Renal pelvis (tissue), 4 donors: ENCODE data around the gene AKT2. TPM values are rescaled to one million over a fixed set of nuclear protein-coding genes. Genes with fewer than 3 reads are reported as not detected.

ENCODE experiments used
- DNase-seq: peaks from one replicate; pipeline ENCODE4 v3.0.0-alpha.2; 2013
- polyA plus RNA-seq, 3 donors: library from polyadenylated mRNA; unstranded; fragments of 120-200 nt; gene quantifications; one replicate each; pipeline ENCODE4 v1.2.1, GENCODE V29; 2013; ENCODE audit not compliant: insufficient read length in 3 of 3

The AKT2 gene
- polyA plus RNA-seq, 3 donors: 162 to 236 (median 219) TPM

DNA sequence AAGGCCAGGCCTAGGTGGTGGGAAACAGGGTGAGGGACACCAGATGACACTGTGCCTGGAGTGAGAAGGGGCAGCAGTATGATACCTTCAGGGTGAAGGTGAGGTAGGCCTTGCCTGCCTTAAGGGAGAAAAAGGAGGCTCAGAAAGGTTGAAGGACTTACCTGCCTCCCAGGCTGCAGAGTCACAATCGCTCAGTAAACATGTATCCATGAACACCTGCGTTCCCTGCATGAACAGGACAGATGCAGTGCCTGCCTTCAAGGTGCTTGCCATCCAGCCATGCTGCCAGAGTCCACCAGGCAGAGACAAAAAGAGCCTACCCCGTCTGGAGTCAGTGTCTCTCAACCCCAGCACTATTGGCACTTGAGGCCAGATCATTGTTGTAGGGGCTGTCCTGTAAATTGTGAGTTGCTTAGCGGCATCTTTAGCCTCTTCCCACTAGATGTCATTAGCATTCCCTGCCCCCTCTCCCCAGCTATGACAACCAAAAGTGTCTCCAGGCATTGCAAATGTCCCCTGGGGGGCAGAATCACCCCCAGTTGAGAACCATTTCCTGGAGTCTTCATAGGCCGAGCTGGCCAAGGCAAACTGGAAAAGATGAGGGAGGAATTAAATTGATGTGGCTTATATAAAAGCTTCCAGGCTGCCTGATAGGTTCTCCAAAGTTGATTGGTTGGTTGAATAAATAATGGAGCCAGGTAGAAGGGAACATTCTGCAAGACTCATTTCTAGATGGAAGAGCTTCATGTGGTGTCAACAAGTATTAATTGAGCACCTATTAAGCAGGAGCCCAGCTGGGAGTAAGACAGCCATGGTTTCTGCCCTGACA is 92.2 kb downstream of the AKT2 start:
- no peak for DNase-seq

DNA sequence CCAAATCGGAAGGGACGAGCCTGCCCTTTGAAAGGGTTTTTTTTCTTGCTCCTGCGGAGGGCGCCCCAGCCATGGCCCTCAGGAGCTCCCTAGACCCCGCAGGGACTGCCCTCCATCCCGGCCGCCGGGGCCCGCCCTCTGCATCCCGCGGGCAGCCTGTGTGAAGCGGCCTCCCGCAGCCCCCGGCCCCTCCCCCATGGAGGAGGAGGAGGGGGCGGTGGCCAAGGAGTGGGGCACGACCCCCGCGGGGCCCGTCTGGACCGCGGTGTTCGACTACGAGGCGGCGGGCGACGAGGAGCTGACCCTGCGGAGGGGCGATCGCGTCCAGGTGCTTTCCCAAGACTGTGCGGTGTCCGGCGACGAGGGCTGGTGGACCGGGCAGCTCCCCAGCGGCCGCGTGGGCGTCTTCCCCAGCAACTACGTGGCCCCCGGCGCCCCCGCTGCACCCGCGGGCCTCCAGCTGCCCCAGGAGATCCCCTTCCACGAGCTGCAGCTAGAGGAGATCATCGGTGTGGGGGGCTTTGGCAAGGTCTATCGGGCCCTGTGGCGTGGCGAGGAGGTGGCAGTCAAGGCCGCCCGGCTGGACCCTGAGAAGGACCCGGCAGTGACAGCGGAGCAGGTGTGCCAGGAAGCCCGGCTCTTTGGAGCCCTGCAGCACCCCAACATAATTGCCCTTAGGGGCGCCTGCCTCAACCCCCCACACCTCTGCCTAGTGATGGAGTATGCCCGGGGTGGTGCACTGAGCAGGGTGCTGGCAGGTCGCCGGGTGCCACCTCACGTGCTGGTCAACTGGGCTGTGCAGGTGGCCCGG is 93.1 kb downstream of the AKT2 start:
- DNase-seq: no peak

DNA sequence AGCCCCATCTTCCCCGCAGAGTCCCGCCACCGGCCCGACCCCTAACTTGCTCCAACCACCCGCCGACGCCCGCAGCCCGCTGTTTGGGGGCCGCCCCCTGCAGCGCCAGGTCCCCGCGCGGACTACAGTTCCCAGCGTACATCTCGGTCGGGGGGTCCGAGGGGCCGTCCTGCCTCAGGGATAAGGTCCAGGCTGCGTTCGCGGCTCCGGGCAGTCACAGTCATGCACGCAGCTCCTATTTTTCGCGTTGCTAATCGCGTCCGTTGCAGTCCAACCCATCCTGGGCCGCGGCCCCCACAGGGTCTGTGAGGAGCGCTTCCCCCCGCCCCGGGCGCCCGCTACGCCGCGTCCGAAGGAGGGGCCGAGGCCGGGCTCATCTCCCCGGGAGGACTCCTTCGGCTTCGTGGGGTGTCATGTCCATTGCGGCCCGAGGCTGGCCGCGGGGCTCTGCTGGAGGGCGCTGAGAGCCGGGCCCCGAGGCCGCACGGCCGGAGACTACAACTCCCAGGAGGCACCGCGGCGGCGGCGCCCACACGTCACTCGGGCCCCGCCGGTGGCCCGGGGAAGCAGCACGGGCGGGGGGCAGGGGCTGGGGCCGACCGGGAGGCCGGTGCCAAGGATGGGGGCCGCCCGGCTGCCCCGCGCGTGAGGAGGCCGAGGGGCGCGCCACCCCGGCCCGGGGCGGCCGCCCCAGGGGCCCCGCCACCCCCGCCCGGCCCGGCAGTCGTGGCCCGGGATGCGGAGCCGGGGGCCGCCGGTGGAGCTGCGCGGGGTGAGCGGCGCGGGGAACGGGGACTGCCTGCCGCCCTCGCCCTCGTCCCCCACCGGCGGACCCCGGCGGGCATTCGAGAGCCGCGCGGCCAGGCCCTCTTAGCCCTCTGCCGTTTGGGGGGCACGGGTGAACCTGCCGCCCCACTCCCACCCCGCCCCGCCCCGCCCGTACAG is 94.0 kb downstream of the AKT2 start, which contains the start of gene MAP3K10:
MAP3K10 (plus strand) TSS at position 536 of the 945 bp plus-strand sequence. CDS start 606 bp downstream, outside the sequence.
- peak; percentile 52 for DNase-seq

DNA sequence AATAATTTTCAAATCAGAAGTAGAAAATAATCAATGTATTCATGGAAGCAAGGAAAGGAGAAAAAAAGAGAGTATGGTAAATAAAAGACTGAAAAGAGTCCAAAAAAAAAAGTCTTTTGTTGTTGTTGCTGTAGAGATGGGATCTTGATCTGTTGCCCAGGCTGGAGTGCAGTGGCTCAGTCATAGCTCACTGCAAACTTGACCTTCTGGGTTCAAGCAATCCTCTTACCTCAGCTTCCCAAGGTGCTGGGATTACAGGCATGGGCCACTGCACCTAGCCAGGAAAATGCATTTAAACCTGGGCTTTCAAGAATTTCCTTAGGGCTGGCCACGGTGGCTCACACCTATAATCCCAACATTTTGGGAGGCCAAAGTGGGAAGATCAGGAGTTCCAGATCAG is 100.9 kb downstream of the AKT2 start:
- no peak for DNase-seq

Other genes starting within 250 kb of the AKT2 start
- 10 to 100 TPM; 19.5 to 42.5 (median 37.3) TPM for gene ZNF780B, start 229.1 kb downstream of the AKT2 start, polyA plus RNA-seq
- gene ZNF780A, start 194.4 kb downstream of the AKT2 start, polyA plus RNA-seq: 10 to 100 TPM; 18.0 to 24.4 (median 19.8) TPM
- 10 to 100 TPM; 16.0 to 19.7 (median 16.8) TPM for gene MAP3K10, start 93.9 kb downstream of the AKT2 start, polyA plus RNA-seq
- under 1 TPM in 2 of 3 donors, not detected in 1; 0.10 to 0.34 TPM for gene TTC9B, start 67.0 kb downstream of the AKT2 start, polyA plus RNA-seq
- 1 to 10 TPM; 1.6 to 2.2 (median 1.8) TPM for gene CCNP, start 58.7 kb downstream of the AKT2 start, polyA plus RNA-seq
- 10 to 100 TPM; 14.1 to 17.6 (median 15.0) TPM for gene C19orf47, start 63.1 kb upstream of the AKT2 start, polyA plus RNA-seq
- gene PLD3, start 63.4 kb upstream of the AKT2 start, polyA plus RNA-seq: 100 to 1,000 TPM; 254 to 302 (median 292) TPM
- under 1 TPM; 0.09 to 0.19 (median 0.16) TPM for gene HIPK4, start 104.8 kb upstream of the AKT2 start, polyA plus RNA-seq
- gene PRX, start 128.0 kb upstream of the AKT2 start, polyA plus RNA-seq: 10 to 100 TPM; 13.1 to 15.5 (median 14.2) TPM
- 10 to 100 TPM in 2 of 3 donors, 1 to 10 TPM in 1; 7.9 to 12.0 (median 10.8) TPM for gene SERTAD1, start 140.6 kb upstream of the AKT2 start, polyA plus RNA-seq
- gene SERTAD3, start 159.0 kb upstream of the AKT2 start, polyA plus RNA-seq: 10 to 100 TPM; 36.5 to 38.6 (median 38.3) TPM
- gene BLVRB, start 180.4 kb upstream of the AKT2 start, polyA plus RNA-seq: 10 to 100 TPM; 51.8 to 54.2 (median 52.3) TPM
- gene SPTBN4, start 181.7 kb upstream of the AKT2 start, polyA plus RNA-seq: 1 to 10 TPM; 1.4 to 2.0 (median 1.8) TPM